ENCODE data around the gene PRRT1.
A peak's percentile ranks its signal among the peaks of the same experiment; 100 is the strongest.

PRRT1 gene

DNA sequence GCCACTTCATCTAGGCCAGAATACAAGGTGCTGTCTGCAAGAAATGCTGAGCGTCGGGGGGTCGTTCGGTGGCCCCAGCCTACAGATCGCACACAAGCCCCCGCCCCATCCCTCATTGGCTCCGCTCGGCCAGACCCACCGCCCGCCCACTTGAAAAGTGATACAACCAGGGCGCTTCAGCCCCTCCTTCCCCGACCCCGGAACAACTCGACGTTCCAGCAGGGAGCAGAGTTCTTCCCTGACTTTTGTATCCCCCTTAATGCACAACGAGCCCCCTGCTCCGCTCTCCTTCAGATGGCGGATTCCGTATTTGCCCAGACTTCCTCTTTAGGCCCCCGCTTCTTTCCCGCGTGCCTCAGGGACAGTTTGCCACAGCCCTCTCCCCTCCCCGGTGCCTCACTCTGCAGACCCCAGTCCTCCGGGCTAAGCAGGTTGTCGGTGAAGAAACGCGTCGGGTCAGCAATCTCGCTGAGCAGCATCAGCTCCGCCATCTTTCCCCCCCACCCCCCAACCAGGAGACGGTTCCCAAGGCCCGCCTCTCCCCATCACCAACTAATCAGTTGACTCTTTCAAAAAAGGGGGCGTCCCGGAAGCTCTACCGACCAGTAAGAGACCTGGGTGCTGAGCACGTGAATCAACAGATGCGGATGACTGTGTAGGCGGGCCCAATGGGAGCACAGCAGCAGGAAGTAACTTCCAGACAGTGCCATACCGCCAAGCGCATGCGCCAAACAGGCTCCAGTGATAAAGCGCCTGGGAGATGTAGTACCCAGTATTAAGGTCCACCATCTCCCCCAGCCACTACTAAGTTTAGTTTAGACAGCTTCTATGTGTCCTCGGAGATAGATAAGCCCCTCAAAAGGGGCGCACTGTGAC lies 23.8 kb downstream of the PRRT1 start, which contains the start of gene ATF6B:
TSS of gene ATF6B (minus strand) at position 530 of the 876 bp plus-strand sequence. CDS start at position 491, 39 bp downstream.
- peak; percentile 80 to 100 (median 98) for DNase-seq

DNA sequence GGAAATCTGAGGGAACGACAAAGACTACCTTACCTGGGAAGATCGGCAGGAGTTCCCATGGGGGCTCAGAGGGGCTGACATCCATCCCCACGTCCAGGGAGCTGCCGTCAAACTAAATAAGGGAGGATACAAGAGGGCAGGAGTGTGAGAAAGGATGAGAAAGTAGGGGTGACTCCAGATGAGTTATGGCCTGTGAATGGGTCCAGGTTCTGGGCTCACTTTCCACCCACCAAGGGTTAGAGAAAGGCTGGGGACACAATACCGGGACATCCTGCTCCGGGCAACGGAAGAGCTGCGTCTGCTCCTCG lies 24.4 kb downstream of the PRRT1 start:
- no peak for DNase-seq

GRCh38 chr6:32126880-32127279 lies 24.9 kb downstream of the PRRT1 start:
- DNase-seq = peak in 13 of 56 donors; percentile 11 to 60 (median 30)

DNA sequence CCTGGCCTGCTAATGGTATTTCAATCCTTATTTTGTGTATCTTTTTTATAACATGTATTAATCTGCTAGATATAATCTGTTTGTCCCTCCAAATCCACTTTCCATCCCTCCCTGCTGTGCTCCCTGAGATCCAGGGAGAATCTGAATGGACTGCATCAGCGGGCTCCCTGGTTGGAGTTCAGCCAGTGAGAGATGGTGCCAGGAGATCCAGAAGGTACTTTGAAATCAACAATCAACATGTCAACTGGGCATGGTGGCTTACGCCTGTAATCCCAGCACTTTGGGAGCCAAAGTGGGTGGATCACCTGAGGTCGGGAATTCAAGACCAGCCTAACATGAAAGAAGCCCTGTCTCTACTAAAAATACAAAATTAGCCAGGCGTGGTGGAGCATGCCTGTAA lies 28.1 kb downstream of the PRRT1 start:
- DNase-seq = no peak

GRCh38 chr6:32120573-32121059 lies 31.1 kb downstream of the PRRT1 start:
- no peak for DNase-seq

GRCh38 chr6:32118782-32119628 lies 32.7 kb downstream of the PRRT1 start:
- DNase-seq = peak; percentile 14 to 92 (median 70)

GRCh38 chr6:32117461-32117860 lies 34.3 kb downstream of the PRRT1 start:
- DNase-seq = no peak

DNA sequence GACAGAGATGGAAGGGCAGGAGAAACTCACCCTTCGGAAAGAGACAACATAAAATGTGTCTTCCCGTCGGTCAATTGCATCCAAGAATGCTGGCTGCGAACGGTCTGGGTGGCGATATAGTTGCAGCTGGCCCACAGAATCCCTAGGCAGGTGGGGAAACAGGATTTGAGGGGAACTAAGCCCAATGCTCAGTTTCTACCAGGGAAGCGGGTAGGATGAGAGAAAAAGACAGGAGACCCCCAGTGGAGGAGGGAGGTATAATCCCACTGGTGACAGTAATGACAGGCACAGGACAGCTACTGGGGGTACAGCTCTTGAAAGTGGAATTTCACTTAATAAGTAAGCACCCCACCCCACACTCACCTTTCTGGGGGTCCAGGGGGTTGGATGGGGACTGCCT lies 35.1 kb downstream of the PRRT1 start:
- no peak for DNase-seq

DNA sequence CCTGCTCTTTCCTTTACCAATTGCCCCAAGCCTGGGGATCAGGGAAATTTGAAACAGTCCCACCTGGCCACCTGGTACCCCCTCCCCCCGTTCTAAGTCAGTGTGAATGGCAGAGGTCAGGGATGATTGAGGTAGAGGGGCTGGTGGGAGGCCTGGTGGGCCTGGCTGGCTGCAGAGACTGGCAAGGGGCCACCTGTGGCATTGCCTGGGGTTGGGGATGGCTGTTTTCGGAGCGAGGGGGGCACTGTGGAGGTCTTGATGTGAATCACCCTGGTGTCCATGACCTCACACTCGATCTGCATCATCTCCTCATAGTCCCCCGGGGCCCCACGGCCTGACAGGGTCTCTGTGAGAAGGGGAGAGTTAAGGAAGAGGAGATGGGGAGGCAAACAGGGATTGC lies 36.1 kb downstream of the PRRT1 start:
- DNase-seq = no peak

DNA sequence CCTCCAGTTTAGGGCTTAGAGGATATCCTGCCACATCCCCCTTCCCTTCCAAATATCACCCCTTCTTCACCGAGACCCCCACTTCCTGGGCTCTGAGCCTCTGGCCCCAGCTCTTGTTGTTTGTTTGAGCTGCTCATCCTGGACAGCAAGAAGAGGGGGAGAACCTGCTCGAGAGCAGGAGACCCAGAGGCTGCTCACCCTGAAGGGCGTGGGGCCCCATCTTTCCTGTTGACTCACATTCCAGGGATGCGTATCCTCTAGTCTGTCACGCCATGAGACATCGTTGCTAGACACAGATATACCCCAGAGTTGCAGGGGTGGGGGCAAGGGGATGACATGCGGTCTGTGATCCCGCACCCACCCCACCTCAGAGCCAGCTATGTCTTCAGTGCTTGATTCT lies 36.9 kb downstream of the PRRT1 start:
- DNase-seq = no peak

DNA sequence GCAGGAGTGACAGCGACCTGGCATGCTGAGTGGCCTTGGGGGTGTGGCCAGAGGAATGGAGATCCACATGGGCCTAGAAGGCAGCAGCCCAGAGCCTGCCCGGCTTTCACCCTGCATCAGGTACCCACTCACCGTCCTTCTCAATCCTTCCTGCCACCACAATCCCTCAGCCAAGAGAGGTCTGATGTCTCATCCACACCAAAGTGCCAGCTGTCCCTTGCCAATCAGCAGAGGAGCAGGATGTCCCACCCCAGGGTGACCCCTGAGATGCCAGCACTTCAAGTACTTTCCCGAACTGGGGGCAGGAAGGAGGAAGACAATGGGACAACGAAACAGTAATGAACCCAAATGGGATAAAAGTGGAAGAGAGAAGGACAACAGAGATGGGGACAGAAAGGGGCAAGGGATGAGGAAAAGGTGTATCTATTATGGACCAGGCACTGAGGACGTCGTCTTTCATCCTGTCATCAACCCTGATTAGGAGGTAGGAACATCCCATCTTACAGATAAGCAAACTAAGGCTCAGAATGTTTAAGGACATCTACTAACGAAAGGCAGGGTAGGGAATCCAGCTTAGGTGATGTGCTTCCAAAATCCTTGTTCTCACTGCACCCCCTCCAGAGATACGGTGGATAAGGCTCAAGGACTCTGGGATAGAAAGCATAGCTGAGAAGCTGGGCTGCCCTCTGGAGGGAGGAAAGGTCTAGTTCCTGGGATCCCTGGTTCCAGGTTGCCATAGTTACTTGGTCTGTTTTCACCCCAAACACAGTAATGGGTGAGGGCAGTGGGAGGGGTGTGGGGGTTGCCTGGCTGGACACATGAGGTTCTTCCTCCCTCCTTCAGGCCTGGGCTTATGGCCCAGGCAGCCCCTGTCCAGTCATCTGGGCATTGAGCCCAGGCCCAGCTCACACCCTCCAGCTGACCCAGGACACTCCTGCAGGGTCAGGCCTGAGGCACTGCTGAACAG lies 38.1 kb downstream of the PRRT1 start:
- peak in 44 of 56 donors; percentile 5 to 76 (median 41) for DNase-seq

GRCh38 chr6:32112431-32112980 lies 39.2 kb downstream of the PRRT1 start:
- DNase-seq = no peak

GRCh38 chr6:32111424-32112066 lies 40.2 kb downstream of the PRRT1 start:
- DNase-seq = no peak

- DNase-seq = no peak
Measured at GRCh38 chr6:32110632-32111031, 41.1 kb downstream of the PRRT1 start.

GRCh38 chr6:32109765-32110160 lies 42.0 kb downstream of the PRRT1 start:
- no peak for DNase-seq

- DNase-seq = peak in 1 of 56 donors; percentile 25
Measured at GRCh38 chr6:32109114-32109764, 42.5 kb downstream of the PRRT1 start, which contains the start of gene TNXB. Gene TNXB, minus strand, starts transcription at chr6:32109338. Its CDS starts 11,140 bp downstream, at chr6:32098198.

GRCh38 chr6:32108727-32109113 lies 43.0 kb downstream of the PRRT1 start:
- DNase-seq = no peak

GRCh38 chr6:32108094-32108627 lies 43.6 kb downstream of the PRRT1 start:
- peak in 1 of 56 donors; percentile 19 for DNase-seq

DNA sequence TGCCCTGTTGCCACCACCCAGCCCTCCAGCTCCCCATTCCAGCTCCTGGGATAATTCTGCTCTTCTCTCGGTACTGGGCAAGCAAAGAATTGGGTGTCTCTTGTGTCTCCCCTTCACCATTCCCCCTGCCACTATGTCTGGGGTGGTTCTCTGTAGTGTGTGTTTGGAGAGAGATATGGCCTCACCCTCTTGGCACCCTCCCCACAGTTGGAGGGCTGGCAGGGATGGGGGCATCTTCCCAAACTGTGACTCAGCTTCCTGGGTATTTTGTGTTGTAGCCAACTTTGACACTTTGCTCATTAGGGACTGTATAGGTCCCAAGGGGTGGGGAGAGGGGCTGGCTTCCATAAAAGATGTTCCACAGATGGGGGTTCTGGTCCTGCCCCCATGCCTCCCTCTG lies 44.3 kb downstream of the PRRT1 start:
- DNase-seq = no peak
